Kidney (tissue), 14 donors: ENCODE data around the gene TPST2. TPM values are rescaled to one million over a fixed set of nuclear protein-coding genes. Genes with fewer than 3 reads are reported as not detected.
A peak's percentile ranks its signal among the peaks of the same experiment; 100 is the strongest.

Experiments used
- DNase-seq, 5 donors: peaks; one replicate each; pipeline ENCODE4 v3.0.0-alpha.2; 2013 to 2020
- FAIRE-seq: peaks from 2 replicates; lab custom pipeline; 2012; peaks lifted over from hg19 to GRCh38; lab: Jason Lieb, UNC
- H3K27ac ChIP-seq, 2 donors: one replicate each; pipeline ENCODE4 v1.7.0; 2013; ENCODE audit warnings: low read depth in 2 of 2, low read length in 2 of 2, inconsistent platforms in 1 of 2
- H3K27me3 ChIP-seq: one replicate; pipeline ENCODE4 v1.7.1; 2013; ENCODE audit warnings: low read length, inconsistent platforms; ENCODE audit not compliant: control insufficient read depth, insufficient read depth
- H3K36me3 ChIP-seq, 3 donors: one replicate each; pipeline versions ENCODE4 v1.7.0 to v1.7.1; 2013; ENCODE audit warnings: low read length in 3 of 3, control low read depth in 1 of 3, inconsistent platforms in 1 of 3; ENCODE audit not compliant: insufficient read depth in 3 of 3, control insufficient read depth in 2 of 3
- H3K4me1 ChIP-seq, 3 donors: one replicate each; pipeline versions ENCODE4 v1.7.0 to v1.7.1; 2013; ENCODE audit warnings: low read length in 3 of 3, inconsistent platforms in 1 of 3, low read depth in 1 of 3; ENCODE audit not compliant: control insufficient read depth in 2 of 3, insufficient read depth in 2 of 3
- H3K4me3 ChIP-seq, 3 donors: one replicate each; pipeline versions ENCODE4 v1.7.0 to v1.8.1; 2013; ENCODE audit warnings: low read length in 3 of 3, control low read depth in 1 of 3, inconsistent platforms in 1 of 3
- H3K9ac ChIP-seq, 3 donors: one replicate each; pipeline versions ENCODE4 v1.7.0 to v1.7.1; 2013; ENCODE audit warnings: low read length in 3 of 3, control low read depth in 1 of 3, inconsistent platforms in 1 of 3
- H3K9me3 ChIP-seq, 3 donors: one replicate each; pipeline versions ENCODE4 v1.7.0 to v1.7.1; 2013; ENCODE audit warnings: low read length in 3 of 3, control low read depth in 1 of 3, inconsistent platforms in 1 of 3; ENCODE audit not compliant: control insufficient read depth in 2 of 3, insufficient read depth in 1 of 3
- intact Hi-C: fragments of 100-400 bp; cut with DNase I; formaldehyde crosslinking; loops from one replicate; pipeline ENCODE4 v1.11.1; 2022
- polyA plus RNA-seq: library from polyadenylated mRNA; stranded (reverse); fragments of 350-450 nt; fragmentation: Illumina TruSeq; extraction: RNeasy Lipid Tissue Mini Kit (QIAGEN cat#74804); gene quantifications from one replicate; pipeline ENCODE4 v1.2.3, GENCODE V29; 2014; ENCODE audit warnings: low read depth, low replicate concordance; ENCODE audit not compliant: insufficient read depth
- total RNA-seq: library from RNA; stranded (reverse); fragmentation: NEBNext Ultra II Directional; extraction: Animal tissue kit (Norgen Biotek cat#: 25700); gene quantifications from one replicate; pipeline ENCODE4 v1.2.1, GENCODE V29; 2021
- TF ChIP-seq, protein P1 (sequence below): IDR thresholded peaks from 3 replicates; pipeline ENCODE4 v1.5.1; 2012; ENCODE audit warnings: mild to moderate bottlenecking, moderate library complexity, borderline replicate concordance; ENCODE audit not compliant: insufficient read depth; ENCODE audit errors: extremely low read depth
- donor health status: control.
- donor health status: control.
- donor health status: control.
- donor health status: control.
- donor health status: control.
- donor health status: DM: yes; HTN: yes; CAD: no.
- donor health status: Normal renal cell carcinoma (clear cell type).

The TPST2 gene
- total and polyA plus RNA-seq, 2 donors from 2014 or later: 40.3 to 48.7 TPM

GRCh38 chr22:26479792-26480610 lies 109.9 kb downstream of the TPST2 start:
- H3K27me3 ChIP-seq: no peaks in the 10 kb centered on the region
- H3K9ac ChIP-seq: peak overlapping the region in 1 of 3 donors; percentile 43
- intact Hi-C loops: no loop called here
- H3K36me3 ChIP-seq: peaks cover 2 to 21% (median 5%) of the 10 kb centered on the region in 3 donors
- DNase-seq (peak in 2 of 5 donors; percentile 21 to 23), FAIRE-seq (no peak)
- H3K27ac ChIP-seq: peak overlapping the region in 1 of 2 donors; percentile 13
- H3K4me1 ChIP-seq: peaks cover 5 to 22% (median 9%) of the 10 kb centered on the region in 3 donors
- TF ChIP-seq, protein P1, sequence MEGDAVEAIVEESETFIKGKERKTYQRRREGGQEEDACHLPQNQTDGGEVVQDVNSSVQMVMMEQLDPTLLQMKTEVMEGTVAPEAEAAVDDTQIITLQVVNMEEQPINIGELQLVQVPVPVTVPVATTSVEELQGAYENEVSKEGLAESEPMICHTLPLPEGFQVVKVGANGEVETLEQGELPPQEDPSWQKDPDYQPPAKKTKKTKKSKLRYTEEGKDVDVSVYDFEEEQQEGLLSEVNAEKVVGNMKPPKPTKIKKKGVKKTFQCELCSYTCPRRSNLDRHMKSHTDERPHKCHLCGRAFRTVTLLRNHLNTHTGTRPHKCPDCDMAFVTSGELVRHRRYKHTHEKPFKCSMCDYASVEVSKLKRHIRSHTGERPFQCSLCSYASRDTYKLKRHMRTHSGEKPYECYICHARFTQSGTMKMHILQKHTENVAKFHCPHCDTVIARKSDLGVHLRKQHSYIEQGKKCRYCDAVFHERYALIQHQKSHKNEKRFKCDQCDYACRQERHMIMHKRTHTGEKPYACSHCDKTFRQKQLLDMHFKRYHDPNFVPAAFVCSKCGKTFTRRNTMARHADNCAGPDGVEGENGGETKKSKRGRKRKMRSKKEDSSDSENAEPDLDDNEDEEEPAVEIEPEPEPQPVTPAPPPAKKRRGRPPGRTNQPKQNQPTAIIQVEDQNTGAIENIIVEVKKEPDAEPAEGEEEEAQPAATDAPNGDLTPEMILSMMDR: no peak
- no peaks in the 10 kb centered on the region for H3K9me3 ChIP-seq
- H3K4me3 ChIP-seq: peak overlapping the region in 2 of 3 donors; percentile 10 to 46

DNA sequence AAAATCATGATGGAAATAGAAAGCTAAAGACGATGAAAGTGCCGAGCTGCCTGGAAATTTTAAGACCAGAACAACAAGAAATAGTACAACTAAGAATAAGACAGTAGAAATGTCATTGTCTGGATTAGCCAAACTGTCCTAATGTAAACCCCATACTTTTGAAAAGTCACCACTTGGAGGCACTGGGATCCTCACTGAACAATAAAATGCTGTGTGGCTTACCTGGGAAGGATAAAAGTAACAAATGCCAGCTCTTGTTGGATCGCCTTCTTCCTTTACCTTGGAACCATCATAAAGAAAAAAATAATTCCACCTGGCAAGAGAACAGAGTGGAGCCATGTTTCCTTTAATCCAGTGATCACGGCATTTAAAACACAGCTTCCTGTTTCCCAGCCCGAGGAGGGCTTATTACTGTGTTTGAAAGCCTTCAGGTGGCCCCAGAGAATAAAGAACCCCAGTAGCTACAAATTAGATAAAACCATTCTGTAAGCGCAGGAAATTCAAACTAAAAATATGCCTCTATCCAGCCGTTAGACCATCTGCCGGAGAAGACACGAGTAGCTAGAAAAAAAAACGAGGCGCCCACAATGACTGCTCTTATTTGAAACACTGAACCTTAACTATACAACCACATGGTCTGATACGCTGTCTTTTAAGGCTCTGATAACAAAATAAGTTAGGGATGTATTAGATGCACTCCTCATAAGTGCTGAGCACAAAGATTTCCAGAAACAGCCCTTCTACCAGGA lies 110.7 kb downstream of the TPST2 start:
- H3K9ac ChIP-seq: peak overlapping the region in 1 of 3 donors; percentile 43
- no peak overlapping the region for H3K27ac ChIP-seq
- H3K4me1 ChIP-seq: peaks cover 5 to 18% (median 5%) of the 10 kb centered on the region in 3 donors
- DNase-seq: no peak
- intact Hi-C loops: no loop called here
- peak overlapping the region in 2 of 3 donors; percentile 34 to 46 for H3K4me3 ChIP-seq
- no peaks in the 10 kb centered on the region for H3K9me3 ChIP-seq
- no peaks in the 10 kb centered on the region for H3K27me3 ChIP-seq
- FAIRE-seq: no peak
- H3K36me3 ChIP-seq: peaks cover 2 to 21% (median 9%) of the 10 kb centered on the region in 3 donors
- TF ChIP-seq, protein P1: no peak

DNA sequence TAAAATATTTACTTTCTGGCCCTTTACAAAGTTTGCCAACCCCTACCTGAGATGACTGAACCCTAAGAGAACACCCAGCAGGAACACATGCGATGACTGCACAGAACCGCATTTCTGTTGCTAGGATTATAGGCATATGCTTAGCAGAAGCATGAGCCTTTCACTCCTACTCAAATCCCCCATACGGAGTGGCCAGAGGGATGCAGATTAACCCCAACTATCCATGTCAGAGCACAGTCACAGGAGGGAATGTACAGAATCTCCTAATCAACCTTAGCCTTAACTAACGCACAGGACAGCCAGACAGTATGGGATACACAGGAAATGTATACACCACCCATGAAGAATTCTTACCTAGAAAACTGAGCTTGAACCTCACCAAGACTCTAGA lies 112.6 kb downstream of the TPST2 start:
- intact Hi-C loops: no loop called here
- Histone ChIP-seq H3K9ac (no peak overlapping the region), H3K27me3 (no peaks in the 10 kb centered on the region), H3K4me3 (no peak overlapping the region), H3K9me3 (no peaks in the 10 kb centered on the region), H3K36me3 (peaks cover 2 to 28% (median 17%) of the 10 kb centered on the region in 3 donors), H3K27ac (no peak overlapping the region), H3K4me1 (peaks cover 0 to 12% (median 5%) of the 10 kb centered on the region in 3 donors)
- no peak for FAIRE-seq
- TF ChIP-seq, protein P1: no peak
- DNase-seq: no peak
